Measurements from ENCODE around the gene FAM124A. TPM values are rescaled to one million over a fixed set of nuclear protein-coding genes. Genes with fewer than 3 reads are reported as not detected.

FAM124A gene
- total RNA-seq, 3 donors from 2014 or later, result 1.2 to 15.2 (median 2.1) TPM

DNA sequence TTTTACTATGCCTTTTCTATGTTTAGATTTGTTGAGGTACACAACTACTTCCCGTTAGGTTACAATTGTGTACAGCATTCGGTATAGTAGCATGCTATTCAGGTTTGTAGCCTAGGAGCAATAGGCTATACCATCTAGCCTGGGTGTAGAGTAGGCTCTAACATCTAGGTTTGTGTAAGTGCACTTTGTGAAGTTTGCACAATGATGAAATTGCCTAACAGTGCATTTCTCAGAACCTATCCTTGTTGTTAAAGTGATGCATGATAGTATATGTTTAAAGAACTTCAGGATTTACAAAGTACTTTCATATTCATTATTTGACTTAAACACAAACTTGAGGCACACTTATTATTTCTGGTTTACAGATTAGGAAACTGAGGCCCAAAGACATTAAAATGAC is 105.8 kb downstream of the FAM124A start:
- ATAC-seq (no peak), DNase-seq (no peak)
- TF ChIP-seq, protein P1, sequence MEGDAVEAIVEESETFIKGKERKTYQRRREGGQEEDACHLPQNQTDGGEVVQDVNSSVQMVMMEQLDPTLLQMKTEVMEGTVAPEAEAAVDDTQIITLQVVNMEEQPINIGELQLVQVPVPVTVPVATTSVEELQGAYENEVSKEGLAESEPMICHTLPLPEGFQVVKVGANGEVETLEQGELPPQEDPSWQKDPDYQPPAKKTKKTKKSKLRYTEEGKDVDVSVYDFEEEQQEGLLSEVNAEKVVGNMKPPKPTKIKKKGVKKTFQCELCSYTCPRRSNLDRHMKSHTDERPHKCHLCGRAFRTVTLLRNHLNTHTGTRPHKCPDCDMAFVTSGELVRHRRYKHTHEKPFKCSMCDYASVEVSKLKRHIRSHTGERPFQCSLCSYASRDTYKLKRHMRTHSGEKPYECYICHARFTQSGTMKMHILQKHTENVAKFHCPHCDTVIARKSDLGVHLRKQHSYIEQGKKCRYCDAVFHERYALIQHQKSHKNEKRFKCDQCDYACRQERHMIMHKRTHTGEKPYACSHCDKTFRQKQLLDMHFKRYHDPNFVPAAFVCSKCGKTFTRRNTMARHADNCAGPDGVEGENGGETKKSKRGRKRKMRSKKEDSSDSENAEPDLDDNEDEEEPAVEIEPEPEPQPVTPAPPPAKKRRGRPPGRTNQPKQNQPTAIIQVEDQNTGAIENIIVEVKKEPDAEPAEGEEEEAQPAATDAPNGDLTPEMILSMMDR (IDR thresholded peaks at IDR 0.05), result no peak
- Histone ChIP-seq H3K36me3 (ENCODE audit: low read depth) (no peaks in the 10 kb centered on the region), H3K4me1 (ENCODE audit: low read depth) (no peaks in the 10 kb centered on the region), H3K4me3 (no peak overlapping the region), H3K9me3 (no peaks in the 10 kb centered on the region)
- intact Hi-C loops (cut with DNase I, micrococcal nuclease), result no loop called here

DNA sequence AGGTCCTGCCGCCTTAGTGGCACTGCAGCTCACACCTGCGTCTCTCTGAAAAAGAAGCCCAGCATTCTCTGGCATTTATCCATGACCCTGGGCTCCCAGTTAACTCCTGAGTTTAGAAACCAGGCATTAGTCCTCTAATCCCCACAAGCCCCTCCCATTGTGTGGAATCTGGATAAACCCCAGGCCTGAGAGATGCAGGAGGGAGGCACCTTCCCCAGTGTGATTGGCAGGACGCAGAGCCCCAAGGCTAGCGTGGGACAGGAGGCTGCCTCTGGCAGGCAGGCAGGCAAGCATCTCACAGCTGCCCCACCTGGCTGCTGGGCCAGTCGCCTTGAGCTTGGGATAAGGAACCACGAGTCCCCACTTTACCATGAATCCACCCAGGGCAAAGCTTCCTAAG is 106.3 kb downstream of the FAM124A start:
- no peaks in the 10 kb centered on the region for H3K36me3 ChIP-seq (ENCODE audit: low read depth)
- intact Hi-C loops (cut with DNase I, micrococcal nuclease), result no loop called here
- ATAC-seq, result no peak

DNA sequence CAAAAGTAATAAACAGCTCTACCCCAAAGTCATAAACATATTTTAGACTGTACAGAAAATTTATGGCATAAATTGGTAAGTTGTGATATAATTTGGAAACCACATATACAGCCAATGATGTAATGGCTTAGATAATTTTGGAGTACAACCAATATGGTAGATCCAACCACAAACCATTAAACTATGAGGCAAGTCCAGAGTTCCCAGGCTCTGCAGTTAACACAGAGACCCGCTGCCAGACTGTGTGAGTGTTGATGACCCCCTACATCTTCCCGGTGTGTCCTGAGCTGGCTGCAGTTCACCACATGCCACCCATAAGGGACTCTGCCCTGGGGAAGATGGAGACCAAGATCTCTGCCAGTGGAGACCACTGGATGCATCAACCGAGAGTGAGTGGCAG is 107.4 kb downstream of the FAM124A start:
- no peaks in the 10 kb centered on the region for H3K9me3 ChIP-seq
- no peaks in the 10 kb centered on the region for H3K36me3 ChIP-seq (ENCODE audit: low read depth)
- no peak for ATAC-seq
- DNase-seq, result no peak
- TF ChIP-seq, protein P1 (IDR thresholded peaks at IDR 0.05), result no peak
- no peak overlapping the region for H3K4me3 ChIP-seq
- intact Hi-C loops (cut with DNase I, micrococcal nuclease), result no loop called here
- no peaks in the 10 kb centered on the region for H3K4me1 ChIP-seq (ENCODE audit: low read depth)

More for the DNA sequence above, 106.3 kb downstream of the FAM124A start:
- no peak for DNase-seq
- no peaks in the 10 kb centered on the region for H3K4me1 ChIP-seq (ENCODE audit: low read depth)
- no peaks in the 10 kb centered on the region for H3K9me3 ChIP-seq
- no peak overlapping the region for H3K4me3 ChIP-seq
- TF ChIP-seq, protein P1 (IDR thresholded peaks at IDR 0.05), result no peak

DNA sequence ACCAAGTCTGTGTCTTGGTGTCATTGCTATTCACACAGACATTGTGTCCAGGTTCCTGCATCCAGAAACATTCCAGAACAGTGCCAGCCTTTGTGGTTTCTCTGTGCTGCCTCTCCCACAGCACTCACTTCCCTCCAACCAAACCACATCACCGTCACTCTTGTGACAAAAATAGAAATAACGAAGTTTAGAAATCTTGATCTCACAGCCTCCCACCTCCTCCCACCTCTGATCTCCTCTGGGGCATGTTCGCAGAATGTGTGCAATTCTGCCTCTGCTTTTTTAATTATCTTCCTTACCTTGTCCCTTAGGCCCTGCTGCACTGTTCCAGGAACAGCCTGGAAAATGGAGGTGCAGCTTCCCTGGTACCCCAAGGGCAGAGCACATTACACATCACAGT is 108.6 kb downstream of the FAM124A start:
- H3K4me1 ChIP-seq (ENCODE audit: low read depth), result no peaks in the 10 kb centered on the region
- no peaks in the 10 kb centered on the region for H3K9me3 ChIP-seq
- no peaks in the 10 kb centered on the region for H3K36me3 ChIP-seq (ENCODE audit: low read depth)
- H3K4me3 ChIP-seq, result no peak overlapping the region
- ATAC-seq, result no peak
- TF ChIP-seq, protein P1 (IDR thresholded peaks at IDR 0.05), result no peak
- DNase-seq, result no peak
- intact Hi-C loops (cut with DNase I, micrococcal nuclease), result no loop called here

DNA sequence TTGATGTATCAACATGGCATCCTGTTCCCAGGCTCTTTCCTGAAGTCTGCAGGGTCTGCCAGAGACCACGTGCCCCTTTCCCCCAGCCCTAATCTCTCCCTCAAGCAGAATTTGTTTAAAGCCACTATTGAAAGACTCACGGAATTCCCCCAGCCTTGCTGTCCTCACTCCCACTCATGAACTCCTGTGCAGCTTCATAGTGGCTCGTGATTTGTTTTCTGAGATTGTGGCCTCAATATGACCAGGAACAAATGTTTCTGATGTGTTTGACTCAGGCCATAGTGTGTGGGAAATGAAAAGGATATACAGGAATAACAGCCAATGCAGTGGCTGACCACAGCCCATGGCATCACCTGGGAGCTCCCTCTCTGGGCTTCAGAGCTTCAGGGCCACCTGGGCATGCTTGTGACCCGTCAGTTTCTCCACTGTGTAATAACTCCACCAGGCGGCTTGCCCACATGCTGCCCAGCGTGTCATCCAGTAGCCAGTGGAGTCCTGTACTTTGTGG is 109.2 kb downstream of the FAM124A start:
- H3K36me3 ChIP-seq (ENCODE audit: low read depth), result no peaks in the 10 kb centered on the region
- intact Hi-C loops (cut with DNase I, micrococcal nuclease), result no loop called here
- H3K4me3 ChIP-seq, result no peak overlapping the region
- TF ChIP-seq, protein P1 (IDR thresholded peaks at IDR 0.05), result no peak
- DNase-seq, result no peak
- no peaks in the 10 kb centered on the region for H3K4me1 ChIP-seq (ENCODE audit: low read depth)
- no peaks in the 10 kb centered on the region for H3K9me3 ChIP-seq
- no peak for ATAC-seq
